Right lobe of liver (tissue), 4 donors: ENCODE results near the gene BID.

Source experiments
- POLR2A ChIP-seq: fragments of 450-650 bp; IDR thresholded peaks from one replicate; pipeline ENCODE4 v1.6.1; 2017; ENCODE audit warnings: antibody characterized with exemption, mild to moderate bottlenecking
- TF ChIP-seq, protein P1 (sequence below), 4 donors: fragments of 200-600 bp in 3 of 4; fragments of 450-650 bp in 1 of 4; IDR thresholded peaks; one replicate each; pipeline versions ENCODE4 v1.5.1 to v1.8.0; 2016 to 2022; ENCODE audit warnings: antibody characterized with exemption in 4 of 4, mild to moderate bottlenecking in 2 of 4
- donor health status: DM: no; HTN: no; CAD: no.
- donor health status: DM: no; HTN: no; CAD: no.
- donor health status: DM: no; HTN: yes; CAD: no.

- no peak for TF ChIP-seq POLR2A
- TF ChIP-seq, protein P1, sequence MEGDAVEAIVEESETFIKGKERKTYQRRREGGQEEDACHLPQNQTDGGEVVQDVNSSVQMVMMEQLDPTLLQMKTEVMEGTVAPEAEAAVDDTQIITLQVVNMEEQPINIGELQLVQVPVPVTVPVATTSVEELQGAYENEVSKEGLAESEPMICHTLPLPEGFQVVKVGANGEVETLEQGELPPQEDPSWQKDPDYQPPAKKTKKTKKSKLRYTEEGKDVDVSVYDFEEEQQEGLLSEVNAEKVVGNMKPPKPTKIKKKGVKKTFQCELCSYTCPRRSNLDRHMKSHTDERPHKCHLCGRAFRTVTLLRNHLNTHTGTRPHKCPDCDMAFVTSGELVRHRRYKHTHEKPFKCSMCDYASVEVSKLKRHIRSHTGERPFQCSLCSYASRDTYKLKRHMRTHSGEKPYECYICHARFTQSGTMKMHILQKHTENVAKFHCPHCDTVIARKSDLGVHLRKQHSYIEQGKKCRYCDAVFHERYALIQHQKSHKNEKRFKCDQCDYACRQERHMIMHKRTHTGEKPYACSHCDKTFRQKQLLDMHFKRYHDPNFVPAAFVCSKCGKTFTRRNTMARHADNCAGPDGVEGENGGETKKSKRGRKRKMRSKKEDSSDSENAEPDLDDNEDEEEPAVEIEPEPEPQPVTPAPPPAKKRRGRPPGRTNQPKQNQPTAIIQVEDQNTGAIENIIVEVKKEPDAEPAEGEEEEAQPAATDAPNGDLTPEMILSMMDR (IDR thresholded peaks at IDR 0.05) = no peak
Measured at GRCh38 chr22:17822087-17822486, 47.8 kb upstream of the BID start.
